Glomerular visceral epithelial cell (primary cell): ENCODE data around the gene DEFB121.

Source experiments
- DNase-seq: peaks from one replicate; pipeline ENCODE4 v3.0.0-alpha.2; 2016; ENCODE audit errors: extremely low spot score

The DEFB121 gene

DNA sequence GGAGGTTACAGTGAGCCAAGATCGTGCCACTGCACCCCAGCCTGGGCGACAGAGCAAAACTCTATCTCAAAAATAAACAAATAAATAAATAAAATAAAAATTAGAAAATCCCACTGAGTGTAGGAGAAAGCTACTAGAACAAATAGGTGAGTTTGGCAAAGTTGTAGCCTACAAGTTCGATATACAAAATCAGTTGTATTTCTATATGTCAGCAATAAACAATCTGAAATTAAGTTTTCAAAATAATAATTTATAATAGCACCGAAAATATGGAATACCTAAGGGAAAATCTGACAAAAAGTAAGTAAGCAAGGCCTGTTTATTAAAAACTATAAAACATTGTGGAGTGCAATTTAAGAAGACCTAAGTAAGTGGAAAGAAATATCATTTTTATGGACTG, 42.7 kb downstream of the DEFB121 start:
- no peak for DNase-seq

DNA sequence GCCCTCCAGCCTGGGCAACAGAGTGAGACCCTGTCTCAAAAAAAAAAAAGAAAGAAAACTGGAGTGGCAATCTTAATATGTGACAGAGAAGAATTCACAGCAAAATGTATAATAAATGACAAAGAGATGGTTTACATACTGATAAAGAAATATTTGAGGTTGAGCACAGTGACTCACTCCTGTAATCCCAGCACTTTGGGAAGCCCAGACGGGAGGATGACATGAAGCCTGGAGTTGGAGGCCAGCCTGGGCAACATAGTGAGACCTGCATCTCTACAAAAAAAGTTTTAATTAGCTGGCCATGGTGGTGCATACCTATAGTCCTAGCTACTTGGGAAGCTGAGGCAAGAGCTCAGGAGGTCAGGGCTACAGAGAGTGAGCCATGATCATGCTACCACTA, 50.0 kb downstream of the DEFB121 start:
- DNase-seq, result no peak
